HG03066 (cell line): ENCODE data around the gene ZBP1.

ENCODE experiments used
- ATAC-seq: cut with Tn5 transposase; IDR thresholded peaks from one replicate; pipeline ENCODE4 v1.9.1; 2021; ENCODE audit warnings: low read depth; ENCODE audit not compliant: unreplicated experiment

The ZBP1 gene

GRCh38 chr20:57601737-57602136 lies 18.5 kb downstream of the ZBP1 start:
- no peak for ATAC-seq

- no peak for ATAC-seq
Observed at GRCh38 chr20:57601211-57601570, 19.0 kb downstream of the ZBP1 start.

- no peak for ATAC-seq
Observed at GRCh38 chr20:57600320-57601210, 19.7 kb downstream of the ZBP1 start.

GRCh38 chr20:57598491-57598890 lies 21.7 kb downstream of the ZBP1 start:
- ATAC-seq, result no peak

- ATAC-seq, result no peak
Observed at GRCh38 chr20:57598060-57598459, 22.2 kb downstream of the ZBP1 start.

GRCh38 chr20:57596998-57597939 lies 23.0 kb downstream of the ZBP1 start:
- ATAC-seq, result no peak

GRCh38 chr20:57596358-57596757 lies 23.9 kb downstream of the ZBP1 start:
- ATAC-seq, result no peak

- no peak for ATAC-seq
Observed at GRCh38 chr20:57595041-57596030, 24.9 kb downstream of the ZBP1 start.

GRCh38 chr20:57594092-57594951 lies 25.9 kb downstream of the ZBP1 start:
- no peak for ATAC-seq

- no peak for ATAC-seq
Observed at GRCh38 chr20:57593134-57593886, 26.9 kb downstream of the ZBP1 start.

- ATAC-seq, result no peak
Observed at GRCh38 chr20:57592263-57593092, 27.7 kb downstream of the ZBP1 start.

- no peak for ATAC-seq
Observed at GRCh38 chr20:57591289-57592229, 28.7 kb downstream of the ZBP1 start.

GRCh38 chr20:57590485-57591288 lies 29.5 kb downstream of the ZBP1 start:
- ATAC-seq, result no peak

GRCh38 chr20:57589728-57590484 lies 30.3 kb downstream of the ZBP1 start:
- no peak for ATAC-seq

- no peak for ATAC-seq
Observed at GRCh38 chr20:57589123-57589727, 31.0 kb downstream of the ZBP1 start.
